Renal cortex interstitium (tissue), 11 donors: ENCODE results near the gene PDE10A. TPM values are rescaled to one million over a fixed set of nuclear protein-coding genes. Genes with fewer than 3 reads are reported as not detected.
"Not testable (repeated sequence)": the region's sequence is repeated elsewhere in the genome, so short reads cannot be mapped to it uniquely, and the experiment has no call there.

Source experiments
- DNase-seq, 11 donors: peaks; one replicate each; pipeline ENCODE4 v3.0.0-alpha.2; 2013; ENCODE audit warnings: low read depth in 9 of 11, low spot score in 4 of 11; ENCODE audit errors: extremely low read depth in 1 of 11
- polyA plus RNA-seq, 3 donors: library from polyadenylated mRNA; unstranded; fragments of 120-200 nt; gene quantifications; one replicate each; pipeline ENCODE4 v1.2.1, GENCODE V29; 2013; ENCODE audit not compliant: insufficient read length in 3 of 3

PDE10A gene
- polyA plus RNA-seq, 3 donors: 20.3 to 46.6 (median 27.7) TPM

DNA sequence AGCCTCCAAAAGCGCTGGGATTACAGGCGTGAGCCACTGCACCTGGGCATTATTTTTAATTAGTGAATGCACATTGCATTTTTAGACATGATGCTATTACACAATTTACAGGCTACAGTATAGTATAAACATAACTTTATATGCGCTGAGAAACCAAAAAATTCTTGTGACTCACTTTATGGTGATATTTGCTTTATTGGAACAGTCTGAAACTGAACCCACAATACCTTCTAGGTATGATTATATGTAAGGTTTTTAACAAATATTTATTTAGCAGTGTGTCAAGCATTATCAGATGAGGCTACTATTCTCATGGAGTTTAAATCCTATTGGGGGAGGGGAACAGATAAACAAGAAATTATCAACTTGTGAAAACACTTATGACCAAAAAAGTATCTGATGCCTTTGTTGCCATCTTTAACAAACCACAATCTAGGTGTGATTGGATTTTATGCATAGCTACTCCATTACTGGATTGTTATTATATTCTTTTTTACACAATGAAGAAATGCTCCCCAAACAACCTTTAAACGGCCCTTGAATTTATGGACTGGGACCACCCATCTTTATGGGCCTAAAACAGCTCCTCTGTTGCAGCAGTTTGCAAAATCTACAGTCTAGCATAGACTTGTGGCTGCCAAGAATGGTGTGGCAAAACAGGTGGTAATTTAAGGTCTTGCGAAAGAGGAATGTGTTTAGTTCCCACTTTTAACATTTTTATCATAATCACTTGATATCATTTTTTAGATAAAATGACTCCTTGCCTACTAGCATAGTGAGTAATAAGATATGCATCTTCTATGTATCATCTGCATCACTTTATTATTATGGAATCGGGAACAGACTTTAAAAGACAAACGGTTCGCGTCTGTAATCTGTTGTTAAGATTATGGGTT lies 194.5 kb downstream of the PDE10A start:
- no peak for DNase-seq

DNA sequence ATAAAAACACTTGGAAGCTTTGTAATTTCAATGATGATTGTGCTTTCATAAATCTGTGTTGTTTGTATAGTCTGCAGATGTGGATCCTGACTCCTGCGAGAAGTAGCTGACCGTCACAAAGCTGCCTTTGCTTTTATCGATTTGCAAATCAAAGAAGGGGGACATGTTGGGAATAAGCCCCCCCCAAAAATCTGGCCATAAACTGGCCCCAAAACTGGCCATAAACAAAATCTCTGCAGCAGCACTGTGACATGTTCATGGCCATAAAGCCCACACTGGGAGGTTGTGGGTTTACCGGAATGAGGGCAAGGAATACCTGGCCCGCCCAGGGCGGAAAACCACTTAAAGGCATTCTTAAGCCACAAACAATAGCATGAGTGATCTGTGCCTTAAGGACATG lies 199.5 kb downstream of the PDE10A start:
- DNase-seq: not testable (repeated sequence)

DNA sequence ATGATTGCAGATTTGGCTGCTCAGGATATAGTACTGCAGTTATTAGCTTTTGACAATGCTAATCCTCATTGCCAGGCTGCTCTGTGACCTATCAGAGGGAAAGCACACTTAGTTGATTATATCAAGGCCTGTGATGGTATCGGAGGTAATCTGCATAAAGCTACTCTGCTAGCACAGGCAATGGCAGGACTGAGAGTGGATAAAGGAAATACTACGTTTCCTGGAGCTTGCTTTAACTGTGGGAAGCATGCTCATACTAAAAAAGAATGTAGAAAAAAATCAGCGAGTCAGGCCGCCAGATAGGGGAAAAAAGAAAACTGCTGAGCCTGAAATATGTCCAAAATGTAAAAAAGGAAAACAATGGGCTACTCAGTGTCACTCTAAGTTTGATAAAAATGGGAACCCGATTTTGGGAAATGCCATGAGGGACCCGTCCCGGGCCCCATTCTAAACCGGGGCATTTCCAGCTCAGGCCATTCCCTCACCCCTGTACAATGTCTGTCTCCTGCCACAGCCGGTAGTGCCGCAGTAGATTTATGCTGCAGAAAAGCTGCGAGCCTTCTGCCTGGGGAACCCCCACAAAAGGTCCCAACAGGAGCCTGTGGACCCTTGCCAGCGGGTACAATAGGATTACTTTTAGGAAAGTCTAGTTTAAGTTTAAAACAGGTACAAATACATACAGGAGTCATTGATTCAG lies 203.3 kb downstream of the PDE10A start:
- not testable (repeated sequence) for DNase-seq

DNA sequence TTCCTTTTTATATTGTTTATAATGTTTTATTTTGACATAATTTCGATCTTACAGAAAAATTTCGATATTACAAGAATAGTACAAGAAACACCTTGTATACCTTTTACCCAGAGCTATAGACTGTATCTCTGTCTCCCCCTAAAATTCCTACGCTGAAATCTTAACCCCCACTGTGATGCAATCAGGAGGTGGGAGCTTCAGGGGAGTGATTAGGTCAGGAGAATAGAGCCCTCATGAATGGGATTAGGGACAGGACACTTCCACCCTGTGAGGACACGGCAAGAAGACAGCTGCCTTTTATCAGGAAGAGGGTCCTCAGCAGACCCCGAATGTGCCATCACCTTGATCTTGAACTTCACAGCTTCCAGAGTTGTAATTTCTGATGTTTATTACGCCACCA lies 204.9 kb downstream of the PDE10A start:
- no peak for DNase-seq

DNA sequence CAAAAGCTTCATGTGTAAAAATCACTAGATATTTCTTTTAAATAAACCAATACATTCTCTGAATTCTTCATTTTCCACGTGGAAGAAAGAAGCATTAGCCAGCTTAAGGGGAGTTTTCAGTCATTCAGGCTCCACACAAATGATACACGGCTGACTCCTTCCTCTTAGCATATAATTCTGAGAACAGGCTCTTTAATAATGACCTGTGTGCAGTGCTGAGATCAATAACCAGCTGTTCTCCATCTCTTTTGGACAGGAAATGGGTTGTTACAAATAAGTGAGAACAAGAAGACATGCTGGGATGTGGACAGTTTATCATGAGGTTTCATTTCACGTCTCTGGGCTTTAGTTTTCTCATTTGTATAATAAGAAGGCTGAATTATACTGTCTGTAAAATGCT lies 206.8 kb downstream of the PDE10A start:
- peak in 4 of 11 donors; percentile 16 to 32 (median 18) for DNase-seq

DNA sequence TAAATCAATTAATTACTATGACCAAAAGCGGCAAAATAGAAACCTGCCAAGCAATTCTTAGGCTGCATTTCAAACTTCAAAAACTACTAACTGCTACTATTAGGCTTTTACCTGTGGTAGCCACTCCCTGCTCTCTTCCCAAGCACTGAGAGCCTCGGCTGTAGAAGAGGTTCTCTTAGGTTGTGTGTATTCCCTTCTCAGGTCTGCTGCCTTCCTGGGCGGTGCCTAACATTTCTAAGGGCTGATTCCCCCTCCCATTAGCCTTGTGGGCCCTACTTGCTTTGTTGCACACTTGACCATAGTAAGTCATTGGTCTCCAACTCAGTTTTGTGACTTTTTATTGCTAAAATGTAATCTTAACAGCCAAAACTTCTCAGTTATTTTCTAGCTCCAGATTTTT lies 207.6 kb downstream of the PDE10A start:
- no peak for DNase-seq

DNA sequence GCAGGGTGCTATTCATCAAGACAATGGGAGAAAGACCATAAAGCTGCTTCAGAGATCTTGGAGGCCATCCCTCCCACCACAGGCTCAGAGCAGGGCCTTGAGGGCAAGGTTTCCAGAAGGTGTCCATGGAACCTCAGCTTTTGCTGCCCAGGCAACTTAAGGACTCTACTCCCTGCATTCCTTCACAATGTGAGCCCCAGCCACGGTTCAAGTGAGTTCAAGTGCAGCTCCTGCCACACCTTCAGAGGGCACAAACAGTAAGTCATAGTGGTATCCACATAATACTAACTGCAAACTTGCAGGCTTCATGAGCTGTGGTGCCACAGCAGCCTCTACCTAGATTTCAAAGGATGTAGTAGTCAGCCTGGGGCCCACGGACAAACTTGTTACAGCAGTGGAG lies 209.6 kb downstream of the PDE10A start:
- DNase-seq: no peak

DNA sequence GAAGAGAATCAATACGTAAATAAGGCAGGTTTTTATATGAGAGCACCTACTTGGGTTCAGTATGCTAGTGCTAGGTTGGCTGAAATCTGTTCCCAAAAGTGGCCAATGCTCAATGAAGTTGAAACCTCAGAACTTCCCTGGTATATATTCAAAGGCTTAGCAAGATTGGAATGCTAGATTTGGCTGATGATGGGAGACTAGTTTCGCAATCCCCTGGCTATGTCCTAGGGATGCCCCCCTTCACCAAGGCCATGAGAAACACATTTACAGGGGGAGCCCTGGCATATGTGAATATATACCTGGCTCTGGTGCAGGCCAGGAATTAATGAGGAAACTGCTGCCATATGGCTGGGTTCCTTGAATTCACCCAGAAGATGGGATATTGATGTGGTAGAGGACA lies 211.2 kb downstream of the PDE10A start:
- DNase-seq: no peak

DNA sequence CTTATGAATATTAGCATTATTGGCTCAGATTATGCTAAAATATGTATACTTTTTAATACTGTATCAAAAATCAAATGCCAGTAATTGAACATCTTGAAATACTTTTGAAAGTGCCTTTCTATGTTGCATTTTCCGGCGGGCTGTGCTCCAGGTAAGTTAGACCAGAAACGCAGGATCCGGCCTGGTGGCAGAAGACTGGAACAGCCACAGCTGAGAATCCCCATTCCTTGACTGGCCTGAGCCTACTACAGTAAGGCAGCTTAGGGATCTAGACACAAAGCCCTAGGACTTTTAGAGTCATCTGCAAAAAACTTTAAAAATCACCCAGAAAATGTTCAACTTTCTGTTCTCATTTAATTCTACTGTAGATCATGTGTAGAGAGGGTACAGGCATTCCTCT lies 214.8 kb downstream of the PDE10A start:
- DNase-seq: no peak

DNA sequence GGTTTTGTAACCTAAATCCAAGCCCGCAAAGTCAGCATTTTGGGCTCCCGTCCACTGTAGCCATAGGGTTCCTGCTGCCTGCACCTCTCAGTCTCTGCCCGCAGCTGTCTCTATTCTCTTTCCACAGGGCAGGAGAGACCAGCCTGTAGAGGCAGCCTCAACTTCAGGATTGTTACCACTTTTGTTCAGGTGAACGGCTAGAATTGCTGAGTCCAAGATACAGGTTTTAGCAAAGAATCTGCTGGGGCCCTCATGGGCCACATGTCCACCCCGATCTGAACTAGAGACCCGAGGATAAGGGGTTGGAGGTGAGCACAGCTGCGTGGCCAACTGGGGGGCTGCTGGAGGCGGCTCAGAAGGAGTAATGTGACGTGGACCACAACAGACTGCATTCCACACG lies 215.9 kb downstream of the PDE10A start:
- DNase-seq: no peak

DNA sequence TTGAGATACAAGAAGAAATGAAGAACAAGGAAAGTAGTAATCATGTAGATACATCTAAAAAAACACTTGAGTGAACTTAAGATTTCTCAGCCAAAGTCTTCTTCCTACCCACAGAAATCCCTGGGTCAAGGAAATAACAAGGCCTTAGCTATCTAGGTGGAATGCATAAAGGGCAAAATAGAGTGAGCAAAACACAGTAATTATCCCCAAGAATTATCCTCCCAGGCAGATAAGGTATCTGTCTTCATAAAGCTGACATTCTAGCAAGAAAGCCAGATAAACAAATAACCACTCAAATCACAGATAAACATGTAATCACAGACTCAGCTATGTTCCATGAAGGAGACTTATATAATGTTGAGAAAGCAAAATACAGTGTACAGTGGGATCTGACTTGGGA lies 216.7 kb downstream of the PDE10A start:
- no peak for DNase-seq

DNA sequence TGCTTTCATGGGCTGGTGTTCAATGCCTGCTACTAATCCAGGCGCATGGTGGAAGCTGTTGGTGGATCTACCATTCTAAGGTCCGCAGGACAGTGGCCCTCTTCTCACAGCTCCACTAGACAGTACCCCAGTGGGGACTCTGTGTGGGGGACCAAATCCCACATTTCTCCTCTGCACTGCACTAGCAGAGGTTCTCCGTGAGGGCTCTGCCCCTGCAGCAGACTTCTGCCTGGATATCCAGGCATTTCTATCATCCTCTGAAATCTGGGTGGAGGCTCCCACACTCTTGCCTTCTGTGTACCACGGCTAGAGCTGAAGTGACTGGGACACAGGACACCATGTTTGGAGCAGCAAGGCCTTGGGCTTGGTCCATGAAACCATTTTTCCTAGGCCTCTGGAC lies 219.6 kb downstream of the PDE10A start:
- DNase-seq: no peak

DNA sequence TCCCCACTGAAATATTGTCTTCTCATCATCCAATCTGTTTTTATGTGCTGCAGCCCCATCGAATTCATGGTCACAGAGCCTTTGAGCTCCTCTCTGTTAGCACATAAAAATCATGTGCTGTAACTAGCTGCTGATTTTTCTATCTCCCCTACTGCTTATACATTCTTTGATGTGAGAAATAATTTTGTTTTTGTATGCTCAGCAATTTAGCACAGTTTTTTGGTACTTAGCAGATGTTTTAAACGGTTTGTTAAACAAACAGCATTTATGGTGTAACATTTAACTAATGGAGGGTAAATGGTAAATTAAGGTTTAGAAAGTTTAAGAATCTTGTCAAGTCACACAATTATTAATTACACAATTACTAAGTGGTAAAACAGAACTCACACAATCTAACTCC lies 221.9 kb downstream of the PDE10A start:
- no peak for DNase-seq

DNA sequence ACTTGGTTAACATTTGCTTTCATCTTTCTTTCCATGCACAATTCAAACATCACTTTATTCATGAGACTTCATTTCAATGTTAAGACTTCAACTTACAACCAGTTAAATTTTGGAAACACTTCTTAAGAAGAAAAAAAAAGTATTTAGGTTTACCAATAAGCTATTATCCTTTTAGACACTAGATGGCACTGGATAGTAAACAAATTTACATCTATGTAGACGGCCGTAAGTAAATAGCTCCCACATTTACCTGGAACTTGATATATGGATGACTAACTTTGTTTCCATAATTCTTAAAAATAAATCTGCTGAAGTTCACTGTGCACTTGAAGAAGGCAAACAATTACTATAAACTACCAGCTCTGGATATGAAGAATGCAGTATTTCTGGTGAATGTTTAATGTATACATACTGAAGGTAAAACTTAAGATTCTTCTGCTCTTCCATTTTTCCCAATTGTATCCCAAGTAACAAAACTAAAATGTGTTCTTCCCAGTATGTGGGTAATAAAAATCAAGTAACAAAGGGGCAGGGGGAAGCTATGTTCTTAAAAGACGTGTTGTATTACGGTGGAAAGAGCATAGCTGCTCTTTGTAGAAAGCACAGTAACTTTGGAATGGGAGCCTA lies 223.0 kb downstream of the PDE10A start:
- peak in 9 of 11 donors; percentile 15 to 68 (median 54) for DNase-seq

DNA sequence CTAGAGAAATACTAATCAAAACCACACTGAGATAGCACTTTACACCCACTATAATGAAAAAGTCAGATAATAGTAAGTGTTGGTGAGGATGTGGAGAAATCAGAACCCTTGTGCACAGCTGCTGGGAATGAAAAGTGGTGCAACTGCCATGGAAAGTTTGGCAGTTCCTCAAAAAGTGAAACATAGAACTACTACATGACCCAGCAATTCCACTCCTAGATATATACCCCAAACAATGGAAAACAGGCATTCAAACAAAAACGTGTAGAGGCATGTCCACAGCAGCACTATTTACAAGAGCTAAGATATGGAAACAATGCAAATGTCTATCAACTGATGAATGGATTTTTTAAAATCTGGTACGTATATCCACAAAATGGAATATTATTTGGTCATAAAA lies 236.1 kb downstream of the PDE10A start:
- DNase-seq: no peak

DNA sequence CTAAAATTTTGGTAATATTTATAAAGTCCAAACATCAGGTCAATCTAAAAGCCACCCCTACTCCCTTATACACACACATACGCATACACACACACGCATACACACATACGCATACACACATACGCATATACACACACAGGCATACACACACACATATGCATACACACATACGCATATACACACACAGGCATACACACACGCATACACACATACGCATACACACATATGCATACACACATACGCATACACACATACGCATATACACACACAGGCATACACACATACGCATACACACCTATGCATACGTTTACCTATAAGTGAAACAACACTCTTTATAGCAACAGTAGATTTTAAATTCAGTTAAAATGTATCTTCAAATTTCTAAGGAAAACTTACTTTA lies 240.8 kb downstream of the PDE10A start:
- no peak for DNase-seq

DNA sequence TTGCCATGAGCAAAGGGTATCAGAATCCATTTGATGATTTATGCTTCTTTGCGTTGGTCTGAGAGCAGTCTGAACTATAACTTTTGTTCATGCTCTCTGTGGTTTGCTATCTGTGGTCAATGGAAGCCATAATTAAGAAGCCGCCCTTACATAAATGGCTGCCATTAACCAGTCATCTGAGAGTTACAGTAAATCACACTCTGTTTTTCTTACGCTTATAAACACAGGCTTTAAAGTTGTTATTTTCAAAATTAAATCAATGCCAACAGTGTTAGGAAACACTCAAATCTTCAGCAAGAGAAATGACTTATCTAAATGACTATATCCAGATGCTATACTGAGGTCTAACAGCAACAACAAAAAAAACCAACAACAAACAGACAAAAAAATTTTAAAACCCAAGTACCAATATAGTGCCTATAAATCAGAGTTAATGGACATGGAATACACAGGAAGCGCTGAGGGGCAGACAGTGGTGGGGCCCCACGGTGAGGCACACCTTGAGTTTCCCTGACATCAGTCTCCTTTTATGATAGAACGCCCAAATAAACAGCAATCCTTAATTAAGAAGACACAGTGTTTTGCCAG lies 245.7 kb downstream of the PDE10A start:
- peak in 7 of 11 donors; percentile 8 to 28 (median 21) for DNase-seq

DNA sequence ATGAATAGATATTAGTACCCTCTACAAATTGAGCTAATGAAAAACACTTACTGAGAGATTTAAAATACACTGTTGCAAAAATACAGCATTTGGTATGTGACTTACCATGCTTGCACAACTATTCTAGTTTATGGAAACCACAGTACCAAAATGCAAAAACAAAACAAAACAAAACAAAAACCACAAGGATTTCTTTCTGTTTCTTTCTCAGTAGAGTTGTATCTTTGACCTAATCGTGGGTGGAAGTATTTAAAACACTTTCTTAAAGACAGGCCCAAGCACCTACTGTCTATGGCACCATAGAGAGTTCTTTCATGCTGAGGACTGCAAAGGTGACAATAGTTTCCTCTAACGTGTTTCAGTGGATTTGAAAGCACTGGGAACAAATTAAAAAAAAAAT lies 258.3 kb downstream of the PDE10A start:
- no peak for DNase-seq

DNA sequence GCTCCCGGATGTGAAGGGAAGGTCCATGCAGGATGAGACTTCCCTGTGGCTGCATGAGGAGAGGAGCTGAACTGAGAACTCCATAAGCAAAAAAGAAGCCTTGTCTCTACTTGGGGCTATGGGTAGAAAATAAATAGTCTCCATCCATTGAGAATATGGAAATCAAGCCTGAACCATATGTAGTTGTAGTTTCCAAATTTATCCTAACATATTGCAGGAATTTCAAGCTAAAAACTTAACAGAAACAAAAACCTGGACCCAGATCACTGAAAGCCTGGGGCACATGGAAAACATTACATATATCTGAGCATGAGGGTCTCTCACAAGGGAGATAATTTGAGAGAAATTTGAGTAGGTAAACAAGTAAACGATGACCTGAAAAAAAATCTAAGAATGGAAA lies 258.7 kb downstream of the PDE10A start:
- no peak for DNase-seq
